ENCODE measurements around the gene NFKBIL1. TPM values are rescaled to one million over a fixed set of nuclear protein-coding genes. Genes with fewer than 3 reads are reported as not detected.

Gene NFKBIL1
- total and polyA plus RNA-seq, 9 of the 15 experiments (the other 6 are each of a cell fraction or from before 2014, with no cell fraction given), result 0.49 to 33.1 (median 7.6) TPM

DNA sequence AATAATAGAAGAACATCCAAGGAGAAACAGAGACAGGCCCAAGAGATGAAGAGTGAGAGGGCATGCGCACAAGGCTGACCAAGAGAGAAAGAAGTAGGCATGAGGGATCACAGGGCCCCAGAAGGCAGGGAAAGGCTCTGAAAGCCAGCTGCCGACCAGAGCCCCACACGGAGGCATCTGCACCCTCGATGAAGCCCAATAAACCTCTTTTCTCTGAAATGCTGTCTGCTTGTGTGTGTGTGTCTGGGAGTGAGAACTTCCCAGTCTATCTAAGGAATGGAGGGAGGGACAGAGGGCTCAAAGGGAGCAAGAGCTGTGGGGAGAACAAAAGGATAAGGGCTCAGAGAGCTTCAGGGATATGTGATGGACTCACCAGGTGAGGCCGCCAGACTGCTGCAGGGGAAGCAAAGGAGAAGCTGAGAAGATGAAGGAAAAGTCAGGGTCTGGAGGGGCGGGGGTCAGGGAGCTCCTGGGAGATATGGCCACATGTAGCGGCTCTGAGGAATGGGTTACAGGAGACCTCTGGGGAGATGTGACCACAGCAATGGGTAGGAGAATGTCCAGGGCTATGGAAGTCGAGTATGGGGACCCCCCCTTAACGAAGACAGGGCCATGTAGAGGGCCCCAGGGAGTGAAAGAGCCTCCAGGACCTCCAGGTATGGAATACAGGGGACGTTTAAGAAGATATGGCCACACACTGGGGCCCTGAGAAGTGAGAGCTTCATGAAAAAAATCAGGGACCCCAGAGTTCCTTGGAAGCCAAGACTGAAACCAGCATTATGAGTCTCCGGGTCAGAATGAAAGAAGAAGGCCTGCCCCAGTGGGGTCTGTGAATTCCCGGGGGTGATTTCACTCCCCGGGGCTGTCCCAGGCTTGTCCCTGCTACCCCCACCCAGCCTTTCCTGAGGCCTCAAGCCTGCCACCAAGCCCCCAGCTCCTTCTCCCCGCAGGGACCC lies 27.0 kb downstream of the NFKBIL1 start (continued):
- TF ChIP-seq ARID4B (CRISPR knock-in tag; IDR thresholded peaks at IDR 0.05), result no peak

- Histone ChIP-seq H4K20me1 (replicated peaks; ENCODE audit: control insufficient read depth, insufficient read depth, low read length) (no peaks in the 10 kb centered on the region), H3K36me3 (ENCODE audit: control insufficient read depth, insufficient read depth, low read length) (no peaks in the 10 kb centered on the region), H3K79me2 (ENCODE audit: control insufficient read depth, insufficient read depth, low read length) (no peaks in the 10 kb centered on the region), H3K4me3 (no peak within 1 kb of the TSS), H3K9me1 (ENCODE audit: control insufficient read depth, insufficient read depth, low read length) (no peaks in the 10 kb centered on the region), H3K27me3 (ENCODE audit: control insufficient read depth in 2 of 2, insufficient read depth in 2 of 2, low read length in 2 of 2) (no peaks in the 10 kb centered on the region), H3K9ac (ENCODE audit: insufficient read depth in 1 of 2, low read depth in 2 of 2, low read length in 2 of 2) (peak within 1 kb of the TSS in 1 of 2 experiments; percentile 19; a peak in 1 of 4 replicates), H2AFZ (ENCODE audit: low read depth, low read length) (no peak within 1 kb of the TSS), H3K4me2 (ENCODE audit: insufficient read depth, low read length) (no peak within 1 kb of the TSS; the same call in 1 of the 2 replicates), H3K27ac (ENCODE audit: extremely low read depth, low read depth, low read length) (no peak within 1 kb of the TSS), H3K4me1 (replicated peaks in 1 of 2; ENCODE audit: control insufficient read depth in 2 of 2, insufficient read depth in 2 of 2, low read length in 2 of 2) (peaks cover 0 to 20% of the 10 kb centered on the region in 2 experiments; a peak in 2 of 5 replicates), H3K9me3 (replicated peaks; ENCODE audit: control insufficient read depth, insufficient read depth, low read depth, low read length) (no peaks in the 10 kb centered on the region)
- no peak for FAIRE-seq
- in situ Hi-C loops (cut with MboI), result no loop called here
- BruUV-seq (replicated peaks), result no TSS peak
- intact Hi-C loops (cut with micrococcal nuclease), result no loop called here
- WGBS (ENCODE audit: insufficient coverage, low coverage, missing lambda C conversion rate), result 50% methylated on average over 19 of the region's 19 CpGs
- DNase-seq (ENCODE audit: extremely low read depth in 1 of 4, low spot score in 3 of 4), result no peak
- TF ChIP-seq, protein P1, sequence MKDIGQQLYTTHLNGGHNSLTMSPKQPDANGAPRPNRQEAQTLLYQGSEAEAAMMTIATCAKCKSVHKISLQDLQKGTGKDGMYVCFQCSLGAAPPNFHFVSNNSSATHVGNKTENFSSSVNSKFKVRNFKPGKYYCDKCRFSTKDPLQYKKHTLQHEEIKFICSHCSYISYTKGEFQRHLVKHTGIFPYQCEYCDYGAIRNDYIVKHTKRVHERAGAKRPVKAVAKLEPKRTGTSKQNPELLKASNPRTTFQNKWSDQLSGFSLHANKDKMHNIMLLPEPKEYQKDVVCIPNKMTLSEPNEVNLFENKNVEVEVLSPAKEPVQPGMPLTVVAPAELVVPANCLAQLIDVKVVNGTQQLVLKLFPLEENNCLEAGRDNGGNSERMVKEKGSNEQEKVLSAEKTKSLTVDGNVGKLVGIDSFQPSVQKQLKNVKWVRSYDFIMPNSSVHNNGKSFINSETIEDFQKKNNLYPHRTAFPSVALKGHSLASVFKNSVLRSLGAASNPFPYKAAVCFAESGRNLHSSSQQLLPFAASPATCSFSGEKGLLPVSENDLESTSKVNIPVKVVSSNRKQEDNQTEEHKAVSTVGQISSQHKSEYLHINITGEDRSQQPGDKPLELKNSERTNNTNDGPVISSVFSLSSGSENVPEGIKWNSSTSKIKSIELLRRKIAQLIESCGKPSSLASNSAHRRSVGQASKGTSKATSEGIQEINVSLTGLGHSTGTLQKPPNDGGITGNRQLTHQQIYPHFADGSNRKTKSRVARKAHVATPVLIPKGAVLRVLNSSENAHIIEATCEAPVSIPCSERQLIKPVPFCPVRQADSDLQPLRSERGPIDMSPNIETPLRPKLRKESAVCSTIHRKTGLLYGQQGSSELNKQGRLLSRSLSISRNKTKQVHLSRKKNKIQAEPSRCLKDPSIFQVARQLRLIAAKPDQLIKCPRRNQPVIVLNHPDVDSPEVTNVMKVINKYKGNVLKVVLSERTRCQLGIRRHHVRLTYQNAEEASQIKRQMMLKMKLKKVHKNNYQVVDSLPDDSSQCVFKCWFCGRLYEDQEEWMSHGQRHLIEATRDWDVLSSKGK (CRISPR knock-in tag; IDR thresholded peaks at IDR 0.05), result no peak
- no peak for TF ChIP-seq ZNF311 (CRISPR knock-in tag; IDR thresholded peaks at IDR 0.05)
- TF ChIP-seq TGIF2 (CRISPR knock-in tag; IDR thresholded peaks at IDR 0.05), result no peak
- POLR2A ChIA-PET, result interaction anchor here (0.6 to 1.8 kb wide), 7 partner anchors 8 to 49 kb away, joined by 3 to 9 read pairs (median 3); partner anchors contain the start of genes ATP6V1G2 and DDX39B
- ATAC-seq, result no peak
- CTCF ChIA-PET (ENCODE audit: low intra/inter-chr PET ratio), result no interaction called here
These were observed 28.0 kb downstream of the NFKBIL1 start, which contains the start of gene TNF for GRCh38 chr6:31575335-31575901. TNF (plus strand) TSS chr6:31575565; CDS start chr6:31575742, 177 bp downstream.
